Breast epithelium (tissue), 3 donors: ENCODE measurements around the gene UBE2E1.

Experiments
- POLR2A ChIP-seq: fragments of 450-650 bp; IDR thresholded peaks from one replicate; pipeline ENCODE4 v1.6.1; 2016; ENCODE audit warnings: antibody characterized with exemption, mild to moderate bottlenecking, moderate library complexity
- POLR2AphosphoS5 ChIP-seq, 3 donors: sonication (generic); formaldehyde crosslinking; IDR thresholded peaks; one replicate each; pipeline ENCODE4 v1.6.1; 2017; ENCODE audit warnings: antibody characterized with exemption in 3 of 3
- TF ChIP-seq, protein P1 (sequence below), 3 donors: fragments of 450-650 bp; IDR thresholded peaks; one replicate each; pipeline ENCODE4 v1.5.1; 2016 to 2017; ENCODE audit warnings: antibody characterized with exemption in 3 of 3, mild to moderate bottlenecking in 3 of 3, moderate library complexity in 3 of 3

GRCh38 chr3:23830869-23831484, 25.2 kb downstream of the UBE2E1 start:
- TF ChIP-seq, protein P1, sequence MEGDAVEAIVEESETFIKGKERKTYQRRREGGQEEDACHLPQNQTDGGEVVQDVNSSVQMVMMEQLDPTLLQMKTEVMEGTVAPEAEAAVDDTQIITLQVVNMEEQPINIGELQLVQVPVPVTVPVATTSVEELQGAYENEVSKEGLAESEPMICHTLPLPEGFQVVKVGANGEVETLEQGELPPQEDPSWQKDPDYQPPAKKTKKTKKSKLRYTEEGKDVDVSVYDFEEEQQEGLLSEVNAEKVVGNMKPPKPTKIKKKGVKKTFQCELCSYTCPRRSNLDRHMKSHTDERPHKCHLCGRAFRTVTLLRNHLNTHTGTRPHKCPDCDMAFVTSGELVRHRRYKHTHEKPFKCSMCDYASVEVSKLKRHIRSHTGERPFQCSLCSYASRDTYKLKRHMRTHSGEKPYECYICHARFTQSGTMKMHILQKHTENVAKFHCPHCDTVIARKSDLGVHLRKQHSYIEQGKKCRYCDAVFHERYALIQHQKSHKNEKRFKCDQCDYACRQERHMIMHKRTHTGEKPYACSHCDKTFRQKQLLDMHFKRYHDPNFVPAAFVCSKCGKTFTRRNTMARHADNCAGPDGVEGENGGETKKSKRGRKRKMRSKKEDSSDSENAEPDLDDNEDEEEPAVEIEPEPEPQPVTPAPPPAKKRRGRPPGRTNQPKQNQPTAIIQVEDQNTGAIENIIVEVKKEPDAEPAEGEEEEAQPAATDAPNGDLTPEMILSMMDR (IDR thresholded peaks at IDR 0.05) = no peak
- TF ChIP-seq POLR2AphosphoS5 (IDR thresholded peaks at IDR 0.05) = no peak
- TF ChIP-seq POLR2A = no peak
